ENCODE measurements around the gene IRS4.

The IRS4 gene

GRCh38 chrX:108736509-108737479 lies at the start of gene IRS4:
Gene IRS4 (minus strand): TSS chrX:108736563.
- peak; percentile 80 for DNase-seq

- no peak for DNase-seq
Measured at GRCh38 chrX:108772549-108772948, 36.2 kb upstream of the IRS4 start.

- no peak for DNase-seq
Measured at GRCh38 chrX:108763559-108763958, 27.2 kb upstream of the IRS4 start.

DNA sequence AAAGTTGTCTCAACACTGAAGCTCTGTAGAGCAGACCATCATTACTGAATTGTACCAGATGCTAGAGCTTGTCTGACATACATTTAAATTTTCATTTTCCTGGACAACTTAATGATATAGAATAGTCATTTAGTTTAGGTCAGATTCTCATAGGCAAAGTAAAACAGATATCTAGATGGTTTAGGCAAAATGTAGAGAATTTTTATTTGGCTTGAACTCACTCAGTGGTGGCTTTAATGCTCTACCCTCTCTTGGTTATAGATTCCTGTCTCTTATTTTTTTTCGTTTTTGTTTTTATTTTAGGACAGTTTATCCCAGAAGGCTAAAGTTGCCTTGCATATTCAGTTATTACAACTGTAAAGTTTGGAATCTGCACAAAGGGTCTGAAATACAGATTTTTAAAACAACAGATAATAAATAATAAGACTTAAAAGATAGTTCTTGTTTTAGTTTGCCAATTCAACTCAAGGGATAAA lies 4.0 kb upstream of the IRS4 start:
- no peak for DNase-seq

- no peak for DNase-seq
Measured at GRCh38 chrX:108737754-108738153, 1.4 kb upstream of the IRS4 start.

DNA sequence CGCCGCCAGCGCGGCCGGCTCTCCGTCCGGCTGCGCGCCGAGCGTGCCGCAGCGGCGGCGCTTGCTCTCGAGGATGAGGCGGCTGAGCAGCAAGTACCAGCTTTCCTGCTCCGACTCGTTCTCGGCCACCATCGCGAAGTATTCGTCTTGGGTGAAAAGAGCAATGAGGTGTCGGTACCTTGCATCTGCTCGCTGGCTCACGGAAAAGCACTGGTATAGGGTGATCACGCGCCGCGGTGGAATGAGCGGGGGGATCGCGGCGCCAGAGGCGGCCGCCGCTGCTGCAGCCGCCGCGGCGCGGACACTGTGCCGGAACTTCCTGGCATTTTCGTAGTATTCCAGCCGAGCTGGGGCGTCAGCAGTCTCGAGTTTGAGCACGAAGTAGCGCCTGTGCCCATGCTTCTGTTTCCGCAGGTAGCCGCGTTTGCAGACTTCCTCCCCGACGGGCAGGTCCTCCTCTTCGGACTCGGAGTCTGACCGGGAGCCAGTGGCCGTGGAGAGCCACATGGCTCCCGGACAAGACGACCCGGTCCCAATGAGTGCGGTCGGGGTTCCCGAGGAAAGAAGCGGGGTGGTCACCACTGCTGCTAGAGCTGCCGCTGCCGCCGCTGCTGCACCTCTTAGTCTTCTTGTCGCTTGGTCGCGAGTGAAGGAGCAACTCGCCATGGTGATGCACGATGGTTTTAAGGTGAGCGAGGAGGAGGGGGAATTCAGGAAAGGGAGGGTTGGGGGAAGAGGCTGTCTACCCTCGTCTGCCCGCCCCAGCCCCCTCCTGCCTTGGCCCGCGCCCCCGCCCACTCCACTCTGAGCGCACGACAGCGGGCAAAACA lies 469 bp downstream of the IRS4 start:
- peak; percentile 35 for DNase-seq

DNA sequence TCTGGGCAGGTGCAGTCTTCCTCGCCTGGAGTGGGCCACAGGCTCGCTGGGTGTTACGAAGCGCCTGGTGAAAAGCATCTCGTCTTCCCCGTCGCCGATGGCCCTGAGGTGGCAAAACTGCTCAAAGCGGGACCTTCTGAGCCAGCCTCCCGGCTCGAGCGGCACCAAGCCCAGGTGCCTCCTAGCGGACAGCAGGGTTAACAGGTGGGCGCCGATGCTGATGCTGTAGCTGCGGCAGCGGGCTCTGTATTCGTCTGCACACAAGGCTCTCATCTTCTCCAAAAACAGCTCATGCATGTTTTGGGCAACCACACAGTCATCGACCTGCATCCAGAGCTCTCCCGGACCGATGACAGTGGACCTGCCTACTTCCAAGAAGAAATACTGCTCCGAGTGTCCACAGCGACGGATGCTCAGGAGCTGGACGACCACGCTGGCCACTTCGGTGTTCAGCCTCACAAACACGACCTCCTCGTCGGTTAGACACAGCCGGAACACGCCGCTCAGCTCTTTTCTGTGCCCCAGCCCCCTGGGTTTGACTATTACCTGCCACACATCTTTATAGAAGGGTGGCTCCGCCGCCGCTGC lies 1.2 kb downstream of the IRS4 start:
- peak; percentile 62 for DNase-seq

GRCh38 chrX:108734426-108734825 lies 1.9 kb downstream of the IRS4 start:
- no peak for DNase-seq

- no peak for DNase-seq
Measured at GRCh38 chrX:108732630-108733321, 3.6 kb downstream of the IRS4 start.

- no peak for DNase-seq
Measured at GRCh38 chrX:108731153-108731552, 5.2 kb downstream of the IRS4 start.

DNA sequence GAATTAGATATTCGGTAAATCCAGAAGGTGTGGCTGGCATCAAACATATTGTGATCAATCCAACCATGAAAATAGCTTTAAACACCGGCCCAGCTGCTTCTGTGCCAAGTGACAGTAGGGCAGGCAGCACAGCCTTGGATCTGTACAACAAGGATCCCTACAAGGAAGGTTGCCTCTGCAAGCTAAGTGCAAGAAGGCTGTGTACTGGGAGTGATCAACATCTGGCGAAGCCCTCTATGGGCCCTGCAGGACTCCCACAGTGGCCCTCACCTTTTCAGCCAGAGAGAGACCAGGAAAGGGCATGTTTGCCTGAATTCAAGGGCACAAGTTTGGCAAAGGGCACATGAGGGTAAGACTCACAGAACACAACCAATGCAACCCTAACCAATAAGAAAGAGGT lies 9.6 kb downstream of the IRS4 start:
- no peak for DNase-seq

- no peak for DNase-seq
Measured at GRCh38 chrX:108722561-108722960, 13.8 kb downstream of the IRS4 start.

GRCh38 chrX:108712886-108713285 lies 23.5 kb downstream of the IRS4 start:
- no peak for DNase-seq

DNA sequence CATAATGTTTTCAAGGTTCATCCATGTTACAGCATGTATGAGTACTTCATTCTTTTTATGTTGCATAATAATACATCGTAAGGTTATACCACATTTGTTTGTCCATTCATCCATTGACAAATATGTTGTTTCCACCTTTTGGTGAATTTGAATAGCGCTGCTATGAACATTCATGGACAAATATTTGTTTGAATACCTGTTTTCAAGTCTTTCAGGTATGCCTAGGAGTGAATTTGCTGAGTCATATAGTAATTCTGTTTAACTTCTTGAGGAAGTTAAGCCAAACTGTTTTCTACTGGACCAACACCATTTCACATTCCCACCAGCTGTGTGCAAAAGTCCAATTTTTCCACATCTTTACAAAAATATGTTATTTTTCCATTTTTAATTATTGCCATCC lies 31.5 kb downstream of the IRS4 start:
- no peak for DNase-seq

GRCh38 chrX:108702530-108702929 lies 33.8 kb downstream of the IRS4 start:
- DNase-seq, result no peak

DNA sequence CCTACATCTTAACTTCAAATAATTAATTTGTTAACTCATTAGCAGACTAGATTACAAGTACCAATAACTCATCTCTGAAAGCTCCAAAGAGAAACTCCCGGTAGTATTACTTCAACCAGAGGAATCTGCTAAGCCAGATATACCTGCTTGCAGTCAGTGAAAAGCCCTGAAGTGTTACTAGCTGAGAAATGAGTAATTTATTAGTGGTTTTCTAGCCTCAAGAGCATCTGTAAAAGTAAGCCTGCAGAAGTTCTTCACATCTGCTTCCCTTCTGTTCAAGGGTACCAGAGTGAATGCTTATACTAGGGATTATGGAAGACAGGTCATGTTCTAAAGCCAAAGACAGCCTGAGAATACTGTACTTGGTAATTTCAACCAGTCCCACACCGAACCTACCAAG lies 34.7 kb downstream of the IRS4 start:
- no peak for DNase-seq

DNA sequence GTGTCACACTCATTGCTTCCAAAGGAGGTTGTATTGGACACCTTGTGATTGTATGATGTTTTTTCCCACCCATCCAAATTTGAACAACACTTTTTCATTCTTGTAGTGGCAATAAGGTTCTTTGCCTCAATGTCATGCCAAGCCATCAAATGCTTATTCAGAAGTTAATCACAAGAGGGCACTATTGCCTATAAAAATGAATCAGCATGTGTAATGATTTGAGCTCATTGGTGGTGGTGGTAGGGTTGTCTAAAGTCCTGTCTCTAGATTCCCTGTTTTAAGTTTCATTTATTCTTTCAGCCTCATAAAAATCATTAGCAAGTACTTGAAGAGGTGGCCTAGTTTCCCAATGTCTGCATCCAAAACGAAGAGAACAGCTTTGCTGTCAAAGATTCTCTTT lies 37.0 kb downstream of the IRS4 start:
- DNase-seq, result peak; percentile 19

- DNase-seq, result no peak
Measured at GRCh38 chrX:108696690-108697089, 39.7 kb downstream of the IRS4 start.
